ENCODE results near the gene MRPL40. TPM values are rescaled to one million over a fixed set of nuclear protein-coding genes. Genes with fewer than 3 reads are reported as not detected.

The MRPL40 gene
- total and polyA plus RNA-seq, 2 of the 13 experiments (the other 11 are each of a cell fraction or from before 2014, with no cell fraction given): 42.7 to 79.7 TPM

DNA sequence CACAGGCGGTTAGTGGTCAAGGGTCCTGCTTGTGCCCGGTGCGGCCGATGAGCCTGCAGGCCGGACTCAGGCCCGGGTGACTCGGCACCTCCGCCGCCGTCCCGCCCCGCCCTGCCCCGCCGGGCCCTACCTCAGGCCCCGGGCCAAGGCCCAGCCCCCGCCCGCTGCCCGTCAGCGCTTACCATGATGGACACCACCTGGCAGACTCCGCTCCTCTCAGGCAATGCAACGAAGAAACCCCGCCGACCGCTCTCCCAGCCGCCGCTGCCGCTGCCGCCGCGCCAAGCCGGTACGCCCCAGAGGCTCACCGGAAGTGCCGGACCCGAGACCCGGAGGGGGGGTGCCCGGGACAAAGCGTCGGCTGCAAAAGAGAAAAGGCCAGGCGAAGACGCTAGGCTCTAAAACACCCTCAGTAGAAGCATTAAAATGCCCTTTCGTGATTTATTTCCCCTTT, 46.6 kb downstream of the MRPL40 start, which contains the start of gene UFD1 (continued):
- TF ChIP-seq, protein P1, sequence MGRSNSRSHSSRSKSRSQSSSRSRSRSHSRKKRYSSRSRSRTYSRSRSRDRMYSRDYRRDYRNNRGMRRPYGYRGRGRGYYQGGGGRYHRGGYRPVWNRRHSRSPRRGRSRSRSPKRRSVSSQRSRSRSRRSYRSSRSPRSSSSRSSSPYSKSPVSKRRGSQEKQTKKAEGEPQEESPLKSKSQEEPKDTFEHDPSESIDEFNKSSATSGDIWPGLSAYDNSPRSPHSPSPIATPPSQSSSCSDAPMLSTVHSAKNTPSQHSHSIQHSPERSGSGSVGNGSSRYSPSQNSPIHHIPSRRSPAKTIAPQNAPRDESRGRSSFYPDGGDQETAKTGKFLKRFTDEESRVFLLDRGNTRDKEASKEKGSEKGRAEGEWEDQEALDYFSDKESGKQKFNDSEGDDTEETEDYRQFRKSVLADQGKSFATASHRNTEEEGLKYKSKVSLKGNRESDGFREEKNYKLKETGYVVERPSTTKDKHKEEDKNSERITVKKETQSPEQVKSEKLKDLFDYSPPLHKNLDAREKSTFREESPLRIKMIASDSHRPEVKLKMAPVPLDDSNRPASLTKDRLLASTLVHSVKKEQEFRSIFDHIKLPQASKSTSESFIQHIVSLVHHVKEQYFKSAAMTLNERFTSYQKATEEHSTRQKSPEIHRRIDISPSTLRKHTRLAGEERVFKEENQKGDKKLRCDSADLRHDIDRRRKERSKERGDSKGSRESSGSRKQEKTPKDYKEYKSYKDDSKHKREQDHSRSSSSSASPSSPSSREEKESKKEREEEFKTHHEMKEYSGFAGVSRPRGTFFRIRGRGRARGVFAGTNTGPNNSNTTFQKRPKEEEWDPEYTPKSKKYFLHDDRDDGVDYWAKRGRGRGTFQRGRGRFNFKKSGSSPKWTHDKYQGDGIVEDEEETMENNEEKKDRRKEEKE (IDR thresholded peaks at IDR 0.05): no peak
- no peak for TF ChIP-seq PLRG1 (conservative IDR thresholded peaks at IDR 0.05)
- peak; percentile 74 for TF ChIP-seq GABPA (IDR thresholded peaks at IDR 0.05; ENCODE audit: low read depth, low read length)
- TF ChIP-seq GABPA (CRISPR knock-in tag; IDR thresholded peaks at IDR 0.05; ENCODE audit: low read depth): peak; percentile 89
- TF ChIP-seq KDM5B (CRISPR knock-in tag; IDR thresholded peaks at IDR 0.05; ENCODE audit: borderline replicate concordance): peak; percentile 50; the same call in 1 of the 2 replicates
- TF ChIP-seq MEIS2 (CRISPR knock-in tag; IDR thresholded peaks at IDR 0.05): no peak
- TF ChIP-seq ZNF180 (CRISPR knock-in tag; IDR thresholded peaks at IDR 0.05; ENCODE audit: borderline replicate concordance, low read depth): no peak
- peak; percentile 21; the same call in 1 of the 2 replicates for TF ChIP-seq TMF1 (CRISPR knock-in tag; IDR thresholded peaks at IDR 0.05; ENCODE audit: low read depth)
- no peak for TF ChIP-seq SSRP1 (CRISPR knock-in tag; IDR thresholded peaks at IDR 0.05)
- TF ChIP-seq, protein P2, sequence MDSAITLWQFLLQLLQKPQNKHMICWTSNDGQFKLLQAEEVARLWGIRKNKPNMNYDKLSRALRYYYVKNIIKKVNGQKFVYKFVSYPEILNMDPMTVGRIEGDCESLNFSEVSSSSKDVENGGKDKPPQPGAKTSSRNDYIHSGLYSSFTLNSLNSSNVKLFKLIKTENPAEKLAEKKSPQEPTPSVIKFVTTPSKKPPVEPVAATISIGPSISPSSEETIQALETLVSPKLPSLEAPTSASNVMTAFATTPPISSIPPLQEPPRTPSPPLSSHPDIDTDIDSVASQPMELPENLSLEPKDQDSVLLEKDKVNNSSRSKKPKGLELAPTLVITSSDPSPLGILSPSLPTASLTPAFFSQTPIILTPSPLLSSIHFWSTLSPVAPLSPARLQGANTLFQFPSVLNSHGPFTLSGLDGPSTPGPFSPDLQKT (CRISPR knock-in tag; IDR thresholded peaks at IDR 0.05; ENCODE audit: borderline replicate concordance): peak; percentile 74; the same call in 1 of the 2 replicates
- no peak for TF ChIP-seq TCF7L2 (IDR thresholded peaks at IDR 0.05; ENCODE audit: low read depth, low read length)
- TF ChIP-seq NKX3-1 (CRISPR knock-in tag; IDR thresholded peaks at IDR 0.05): no peak
- no peak; a peak in 1 of 4 replicates for TF ChIP-seq EP300 (IDR thresholded peaks at IDR 0.05; ENCODE audit: low read depth in 2 of 2, low read length in 2 of 2)
- TF ChIP-seq EP300 (CRISPR knock-in tag; IDR thresholded peaks at IDR 0.05; ENCODE audit: borderline replicate concordance): no peak
- peak; percentile 43; the same call in 1 of the 2 replicates for TF ChIP-seq MYC (CRISPR knock-in tag; IDR thresholded peaks at IDR 0.05; ENCODE audit: borderline replicate concordance)
- TF ChIP-seq PHF8 (CRISPR knock-in tag; IDR thresholded peaks at IDR 0.05): peak; percentile 84
- no peak for TF ChIP-seq CBX1 (IDR thresholded peaks at IDR 0.05; ENCODE audit: low read depth)
- TF ChIP-seq ZNF768 (CRISPR knock-in tag; IDR thresholded peaks at IDR 0.05): 0 out of 2 replicates have a peak, but pooled peaks have one; percentile 21
- no peak for TF ChIP-seq NR2F6 (IDR thresholded peaks at IDR 0.05)
- no peak for TF ChIP-seq NR2F6 (CRISPR knock-in tag; IDR thresholded peaks at IDR 0.05)
